Measurements from ENCODE around the gene LGR5. TPM values are rescaled to one million over a fixed set of nuclear protein-coding genes. Genes with fewer than 3 reads are reported as not detected.
"Not testable (repeated sequence)": the region's sequence is repeated elsewhere in the genome, so short reads cannot be mapped to it uniquely, and the experiment has no call there.

Gene LGR5
- total RNA-seq, 1 experiment from 2014 or later: not detected

GRCh38 chr12:71484272-71484905 is 44.8 kb downstream of the LGR5 start:
- ATAC-seq: no peak
- BruUV-seq (replicated peaks): no TSS peak
- no peaks in the 10 kb centered on the region for H4K20me1 ChIP-seq (ENCODE audit: insufficient read depth)
- peak in 1 of 3 experiments; percentile 16; a peak in 1 of 6 replicates for TF ChIP-seq CTCF (IDR thresholded peaks at IDR 0.05 in 2 of 3, conservative IDR thresholded peaks at IDR 0.05 in 1 of 3; ENCODE audit: borderline replicate concordance in 1 of 3, insufficient read depth in 1 of 3, low read depth in 2 of 3, low read length in 2 of 3)
- TF ChIP-seq SRF (IDR thresholded peaks at IDR 0.05; ENCODE audit: low read depth): no peak
- no peak for TF ChIP-seq YY1 (IDR thresholded peaks at IDR 0.05; ENCODE audit: extremely low read depth, insufficient replicate concordance, low read depth, low read length)
- no peak for TF ChIP-seq EZH2 (IDR thresholded peaks at IDR 0.05)
- no peak for DNase-seq (ENCODE audit: low read depth, low spot score)
- no peaks in the 10 kb centered on the region for H3K4me1 ChIP-seq (ENCODE audit: control insufficient read depth in 1 of 2, insufficient read depth in 2 of 2, low read length in 2 of 2)
- H3K9ac ChIP-seq (ENCODE audit: low read length): no peak overlapping the region
- no peak overlapping the region for H3K27ac ChIP-seq (ENCODE audit: low read depth, low read length)
- intact Hi-C loops (cut with micrococcal nuclease): no loop called here
- ChIA-PET CTCF (interaction anchor here (1.2 kb wide), 1 partner anchor 10 kb away, joined by 3 read pairs; no protein-coding TSS in a partner anchor), POLR2A (no interaction called here), RAD21 (ENCODE audit: low non-redundant PET in 1 of 2, low total read pairs in 2 of 2, uncharacterized antibody in 2 of 2, unreplicated experiment in 2 of 2) (no interaction called here)
- no peaks in the 10 kb centered on the region for H3K27me3 ChIP-seq (ENCODE audit: insufficient read depth, low read length)
- H3K79me2 ChIP-seq (ENCODE audit: insufficient read depth, low read length): no peaks in the 10 kb centered on the region
- H3K36me3 ChIP-seq (ENCODE audit: control insufficient read depth in 1 of 2, insufficient read depth in 2 of 2, low read length in 2 of 2): no peaks in the 10 kb centered on the region
- H3K4me3 ChIP-seq (replicated peaks in 1 of 2; ENCODE audit: low read depth in 1 of 2, low read length in 2 of 2): no peak overlapping the region
- no peaks in the 10 kb centered on the region for H3K9me3 ChIP-seq (ENCODE audit: control insufficient read depth in 1 of 2, insufficient read depth in 1 of 2, low read depth in 1 of 2, low read length in 2 of 2)
- no peaks in the 10 kb centered on the region for H3K9me2 ChIP-seq (ENCODE audit: insufficient read depth)
- H2AFZ ChIP-seq (ENCODE audit: low read depth, low read length, poor library complexity, severe bottlenecking): no peak overlapping the region
- H3K4me2 ChIP-seq (ENCODE audit: low read length): no peak overlapping the region

- H3K4me2 ChIP-seq (ENCODE audit: low read length); H3K4me1 ChIP-seq (ENCODE audit: control insufficient read depth in 1 of 2, insufficient read depth in 2 of 2, low read length in 2 of 2); H3K9me3 ChIP-seq (ENCODE audit: control insufficient read depth in 1 of 2, insufficient read depth in 1 of 2, low read depth in 1 of 2, low read length in 2 of 2); H3K27ac ChIP-seq (ENCODE audit: low read depth, low read length); DNase-seq (ENCODE audit: low read depth, low spot score); H3K27me3 ChIP-seq (ENCODE audit: insufficient read depth, low read length); BruUV-seq (replicated peaks); H3K9ac ChIP-seq (ENCODE audit: low read length); H4K20me1 ChIP-seq (ENCODE audit: insufficient read depth); H2AFZ ChIP-seq (ENCODE audit: low read depth, low read length, poor library complexity, severe bottlenecking); RAD21 ChIA-PET (ENCODE audit: low non-redundant PET in 1 of 2, low total read pairs in 2 of 2, uncharacterized antibody in 2 of 2, unreplicated experiment in 2 of 2); H3K4me3 ChIP-seq (replicated peaks in 1 of 2; ENCODE audit: low read depth in 1 of 2, low read length in 2 of 2); H3K9me2 ChIP-seq (ENCODE audit: insufficient read depth); H3K36me3 ChIP-seq (ENCODE audit: control insufficient read depth in 1 of 2, insufficient read depth in 2 of 2, low read length in 2 of 2); POLR2A ChIA-PET; intact Hi-C loops (cut with micrococcal nuclease); H3K79me2 ChIP-seq (ENCODE audit: insufficient read depth, low read length); CTCF ChIA-PET; ATAC-seq: not testable (repeated sequence)
Observed at GRCh38 chr12:71490844-71491243, 51.2 kb downstream of the LGR5 start.
